ENCODE measurements around the gene PFN1.

- TF ChIP-seq SUZ12 (IDR thresholded peaks at IDR 0.05; ENCODE audit: extremely low read depth, insufficient read depth, insufficient read length) (no peak), ZNF274 (IDR thresholded peaks at IDR 0.05; ENCODE audit: low read depth, low read length) (no peak), YY1 (IDR thresholded peaks at IDR 0.05; ENCODE audit: insufficient read depth, insufficient read length) (no peak)
Measured at GRCh38 chr17:4939546-4939795, 8.9 kb downstream of the PFN1 start.

All from NT2/D1 (cell line).